ENCODE measurements around the gene WIZ.

DNA sequence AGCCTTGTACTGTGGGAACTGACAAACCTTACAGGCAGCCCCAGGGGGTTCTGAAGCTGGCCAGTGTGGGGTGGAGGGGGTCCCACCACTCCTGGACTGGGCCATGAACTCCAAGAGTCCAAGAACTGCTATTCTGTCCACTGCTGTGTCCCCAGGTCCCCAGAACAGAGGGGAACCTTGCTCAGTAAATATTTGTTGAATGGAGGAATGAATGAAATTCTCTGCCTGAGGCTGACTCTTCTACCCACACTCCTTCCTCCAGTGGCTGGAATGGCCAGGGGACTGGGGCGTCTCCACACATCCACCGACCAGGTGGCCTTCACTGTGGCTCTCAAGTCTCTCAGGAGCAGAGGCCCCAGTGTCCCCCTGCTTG, 11.6 kb downstream of the WIZ start:
- TF ChIP-seq CTCF (IDR thresholded peaks at IDR 0.05; ENCODE audit: borderline replicate concordance, extremely low read depth, low read length, poor library complexity, severe bottlenecking) (no peak), EZH2 (IDR thresholded peaks at IDR 0.05; ENCODE audit: borderline replicate concordance, low read depth, low read length, severe bottlenecking) (no peak)
